PFSK-1 (cell line): Measurements from ENCODE around the gene EXOC4.

Source experiments
- FOXP2 ChIP-seq: optimal IDR thresholded peaks from 2 replicates; pipeline ENCODE3; 2011; ENCODE audit warnings: borderline replicate concordance, control low read depth, inconsistent platforms; ENCODE audit not compliant: insufficient read depth; ENCODE audit errors: extremely low read length, extremely low read depth
- POLR2AphosphoS5 ChIP-seq: IDR thresholded peaks from 2 replicates; pipeline ENCODE4 v1.6.1; 2012; ENCODE audit warnings: low read depth, mild to moderate bottlenecking, control low read depth, low read length, moderate library complexity
- REST ChIP-seq, 2 experiments: IDR thresholded peaks; 2 replicates each; pipeline versions ENCODE4 v1.6.1 to v1.8.0; 2011 to 2012; ENCODE audit warnings: low read depth in 2 of 2, low read length in 2 of 2, control low read depth in 1 of 2, inconsistent platforms in 1 of 2, mild to moderate bottlenecking in 1 of 2, moderate library complexity in 1 of 2; ENCODE audit not compliant: insufficient read depth in 1 of 2
- SIN3A ChIP-seq: IDR thresholded peaks from 2 replicates; pipeline ENCODE4 v1.6.1; 2012; ENCODE audit warnings: mild to moderate bottlenecking, low read length, moderate library complexity, borderline replicate concordance; ENCODE audit not compliant: insufficient read depth
- TAF1 ChIP-seq: IDR thresholded peaks from 2 replicates; pipeline ENCODE4 v1.6.1; 2012; ENCODE audit warnings: low read length, control low read depth, borderline replicate concordance; ENCODE audit not compliant: insufficient read depth

GRCh38 chr7:133861876-133862275, 609.0 kb downstream of the EXOC4 start:
- TF ChIP-seq POLR2AphosphoS5 (no peak), REST (IDR thresholded peaks at IDR 0.05; ENCODE audit: insufficient read depth in 1 of 2, low read depth in 2 of 2, low read length in 2 of 2) (no peak), TAF1 (no peak), SIN3A (no peak), FOXP2 (no peak)
